Skeletal muscle satellite cell (primary cell): Measurements from ENCODE around the gene ADAM22.
"Not testable (repeated sequence)": the region's sequence is repeated elsewhere in the genome, so short reads cannot be mapped to it uniquely, and the experiment has no call there.

Experiments used
- H3K27me3 ChIP-seq: 2 replicates; pipeline ENCODE4 v1.7.0; 2013; ENCODE audit warnings: low read length; ENCODE audit not compliant: control insufficient read depth, insufficient read depth
- H3K36me3 ChIP-seq: 2 replicates; pipeline ENCODE4 v1.7.0; 2013; ENCODE audit warnings: mild to moderate bottlenecking, control low read depth, low read length; ENCODE audit not compliant: insufficient read depth
- H3K4me1 ChIP-seq: 2 replicates; pipeline ENCODE4 v1.7.0; 2013; ENCODE audit warnings: low read length; ENCODE audit not compliant: control insufficient read depth, insufficient read depth
- H3K4me2 ChIP-seq: 2 replicates; pipeline ENCODE4 v1.7.0; 2013; ENCODE audit warnings: mild to moderate bottlenecking, low read length
- H3K4me3 ChIP-seq: 2 replicates; pipeline ENCODE4 v1.7.0; 2013; ENCODE audit warnings: low read length
- H3K9ac ChIP-seq: 2 replicates; pipeline ENCODE4 v1.7.0; 2013; ENCODE audit warnings: mild to moderate bottlenecking, low read depth, low read length, moderate library complexity
- H3K9me3 ChIP-seq: replicated peaks from 2 replicates; pipeline ENCODE4 v1.7.0; 2013; ENCODE audit warnings: mild to moderate bottlenecking, control low read depth, low read length

Gene ADAM22

GRCh38 chr7:87920578-87920977 lies 13.5 kb upstream of the ADAM22 start:
- Histone ChIP-seq H3K36me3 (no peaks in the 10 kb centered on the region), H3K4me3 (no peak overlapping the region), H3K9me3 (no peaks in the 10 kb centered on the region), H3K9ac (no peak overlapping the region), H3K4me2 (no peak overlapping the region), H3K4me1 (no peaks in the 10 kb centered on the region), H3K27me3 (no peaks in the 10 kb centered on the region)

DNA sequence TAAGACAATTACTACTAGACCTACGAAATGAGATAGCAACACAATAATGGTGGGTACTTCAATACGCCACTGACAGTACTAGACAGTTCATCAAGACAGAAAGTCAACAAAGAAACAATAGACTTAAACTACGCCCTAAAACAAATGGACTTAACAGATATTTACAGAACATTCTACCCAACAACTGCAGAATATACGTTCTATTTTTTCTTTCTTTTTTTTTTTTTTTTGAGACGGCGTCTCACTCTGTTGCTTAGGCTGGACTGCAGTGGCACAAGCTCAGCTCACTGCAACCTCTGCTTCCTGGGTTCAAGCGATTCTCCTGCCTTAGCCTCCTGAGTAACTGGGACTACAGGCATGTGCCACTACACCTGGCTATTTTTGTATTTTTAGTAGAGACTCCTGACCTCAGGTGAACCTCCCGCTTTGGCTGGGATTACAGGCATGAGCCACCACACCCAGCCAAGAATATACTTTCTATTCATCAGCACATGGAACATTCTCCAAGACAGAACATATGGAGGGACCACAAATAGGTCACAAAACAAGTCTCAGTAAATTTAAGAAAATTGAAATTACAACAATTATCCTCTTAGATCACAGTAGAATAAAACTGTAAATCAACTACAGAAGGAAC lies 11.2 kb upstream of the ADAM22 start:
- H3K36me3 ChIP-seq, H3K4me1 ChIP-seq, H3K4me2 ChIP-seq, H3K27me3 ChIP-seq, H3K9ac ChIP-seq, H3K4me3 ChIP-seq, H3K9me3 ChIP-seq: not testable (repeated sequence)

DNA sequence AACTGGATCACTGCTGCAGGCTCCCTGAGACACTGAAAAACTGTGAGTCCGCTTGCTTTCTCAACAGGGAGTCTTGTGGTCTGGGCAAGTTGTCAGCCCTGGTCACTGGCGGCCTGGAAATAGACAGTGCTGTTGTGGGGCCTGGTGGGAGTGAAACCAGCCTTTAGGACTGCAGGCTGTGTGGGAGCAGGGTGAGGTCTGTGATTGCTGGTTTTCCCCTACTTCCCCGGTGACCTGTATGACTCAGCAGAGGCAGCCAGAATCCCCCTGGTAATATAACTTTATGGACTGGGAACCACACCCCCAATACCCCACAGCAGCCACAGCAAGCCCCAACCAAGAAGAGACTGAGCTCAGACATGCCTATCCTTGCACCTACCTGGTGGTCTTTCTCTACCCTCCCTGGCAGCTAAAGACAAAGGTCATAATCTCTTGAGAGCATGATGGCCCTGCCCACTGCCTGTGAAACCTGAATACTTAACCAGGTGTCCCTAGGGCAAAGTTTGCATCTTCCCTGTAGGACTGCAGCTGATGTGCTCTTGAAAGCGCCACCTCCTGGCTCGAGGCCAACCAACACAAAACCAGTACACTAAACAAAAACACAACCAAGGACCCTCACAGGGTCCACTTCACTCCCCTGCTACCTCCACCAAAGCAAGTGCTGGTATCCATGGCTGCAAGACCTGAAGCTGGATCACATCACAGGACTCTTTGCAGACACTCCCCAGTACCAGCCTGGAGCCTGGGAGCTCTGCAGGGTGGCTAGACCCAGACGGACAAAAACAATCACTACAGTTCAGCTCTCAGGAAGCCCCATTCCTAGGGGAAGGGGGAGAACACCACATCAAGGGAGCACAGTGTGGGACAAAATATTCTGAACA lies 7.2 kb upstream of the ADAM22 start:
- H3K9me3 ChIP-seq = no peaks in the 10 kb centered on the region
- no peak overlapping the region for H3K4me2 ChIP-seq
- H3K4me1 ChIP-seq = no peaks in the 10 kb centered on the region
- H3K27me3 ChIP-seq = peaks cover 3% of the 10 kb centered on the region
- H3K9ac ChIP-seq = no peak overlapping the region
- H3K36me3 ChIP-seq = no peaks in the 10 kb centered on the region
- no peak overlapping the region for H3K4me3 ChIP-seq

DNA sequence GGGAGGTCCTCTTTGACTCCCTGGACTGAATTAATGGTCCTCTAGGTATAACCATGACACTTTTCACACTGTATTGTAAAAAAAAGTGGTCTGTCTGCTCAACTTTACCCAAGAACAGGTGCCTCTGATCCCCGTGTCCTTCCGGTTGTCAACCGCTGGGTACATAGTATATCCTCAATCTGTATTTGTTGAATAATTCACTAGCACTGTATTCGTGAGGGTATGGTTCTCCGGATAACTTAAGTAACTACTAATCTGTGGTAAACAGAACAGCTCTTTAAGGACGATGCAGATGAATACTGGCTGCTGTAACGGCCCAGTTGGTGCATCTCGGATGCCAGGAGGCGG lies 472 bp upstream of the ADAM22 start:
- peak overlapping the region; percentile 86 for H3K4me3 ChIP-seq
- peaks cover 9% of the 10 kb centered on the region for H3K4me1 ChIP-seq
- H3K9me3 ChIP-seq = no peaks in the 10 kb centered on the region
- H3K27me3 ChIP-seq = peaks cover 16% of the 10 kb centered on the region
- H3K9ac ChIP-seq = no peak overlapping the region
- H3K4me2 ChIP-seq = peak overlapping the region; percentile 95
- no peaks in the 10 kb centered on the region for H3K36me3 ChIP-seq

DNA sequence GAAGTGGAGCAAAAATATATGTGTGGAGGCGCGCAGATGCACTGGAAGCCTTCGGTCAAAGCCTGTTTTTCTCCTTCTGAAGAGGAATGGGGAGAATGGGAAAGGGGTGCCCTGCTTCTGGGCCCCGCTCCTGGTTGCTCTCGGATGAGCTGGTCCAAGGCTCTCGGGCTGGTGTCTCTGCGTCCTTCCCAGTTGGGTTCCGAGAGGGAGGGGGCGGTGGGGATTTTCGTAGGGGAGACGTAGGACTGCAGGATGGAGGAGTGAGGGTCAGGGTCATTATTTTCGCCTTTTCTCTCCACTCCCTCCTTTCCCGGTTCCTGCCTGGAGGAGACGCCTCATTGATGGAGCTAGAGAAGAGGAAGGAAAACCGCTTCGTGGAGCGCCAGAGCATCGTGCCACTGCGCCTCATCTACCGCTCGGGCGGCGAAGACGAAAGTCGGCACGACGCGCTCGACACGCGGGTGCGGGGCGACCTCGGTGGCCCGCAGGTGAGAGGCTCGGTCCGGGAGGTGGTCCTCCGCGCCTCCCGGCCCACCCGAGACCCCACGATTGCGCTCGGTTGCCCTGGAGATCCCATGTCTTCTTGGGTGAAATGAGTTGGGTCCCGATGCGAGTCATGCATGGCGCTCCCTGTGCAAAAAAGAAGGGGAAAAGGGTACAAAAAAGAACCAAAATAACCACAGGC lies 790 bp downstream of the ADAM22 start:
- peak overlapping the region; percentile 53 for H3K9ac ChIP-seq
- H3K36me3 ChIP-seq = no peaks in the 10 kb centered on the region
- peak overlapping the region; percentile 95 for H3K4me2 ChIP-seq
- no peaks in the 10 kb centered on the region for H3K9me3 ChIP-seq
- H3K4me3 ChIP-seq = peak overlapping the region; percentile 86
- peaks cover 9% of the 10 kb centered on the region for H3K4me1 ChIP-seq
- peaks cover 16% of the 10 kb centered on the region for H3K27me3 ChIP-seq

- no peaks in the 10 kb centered on the region for H3K36me3 ChIP-seq
- no peaks in the 10 kb centered on the region for H3K9me3 ChIP-seq
- H3K4me3 ChIP-seq = peak overlapping the region; percentile 86
- peak overlapping the region; percentile 95 for H3K4me2 ChIP-seq
- H3K4me1 ChIP-seq = peaks cover 9% of the 10 kb centered on the region
- H3K9ac ChIP-seq = no peak overlapping the region
- H3K27me3 ChIP-seq = peaks cover 16% of the 10 kb centered on the region
Measured at GRCh38 chr7:87935384-87935706, 1.3 kb downstream of the ADAM22 start.

GRCh38 chr7:87941138-87941537 lies 7.1 kb downstream of the ADAM22 start:
- Histone ChIP-seq H3K9me3 (no peaks in the 10 kb centered on the region), H3K4me3 (no peak overlapping the region), H3K27me3 (peaks cover 2% of the 10 kb centered on the region), H3K9ac (no peak overlapping the region), H3K4me2 (no peak overlapping the region), H3K36me3 (no peaks in the 10 kb centered on the region), H3K4me1 (no peaks in the 10 kb centered on the region)

GRCh38 chr7:87944547-87944946 lies 10.5 kb downstream of the ADAM22 start:
- Histone ChIP-seq H3K9me3 (no peaks in the 10 kb centered on the region), H3K4me3 (no peak overlapping the region), H3K4me1 (no peaks in the 10 kb centered on the region), H3K27me3 (no peaks in the 10 kb centered on the region), H3K9ac (no peak overlapping the region), H3K4me2 (no peak overlapping the region), H3K36me3 (no peaks in the 10 kb centered on the region)

DNA sequence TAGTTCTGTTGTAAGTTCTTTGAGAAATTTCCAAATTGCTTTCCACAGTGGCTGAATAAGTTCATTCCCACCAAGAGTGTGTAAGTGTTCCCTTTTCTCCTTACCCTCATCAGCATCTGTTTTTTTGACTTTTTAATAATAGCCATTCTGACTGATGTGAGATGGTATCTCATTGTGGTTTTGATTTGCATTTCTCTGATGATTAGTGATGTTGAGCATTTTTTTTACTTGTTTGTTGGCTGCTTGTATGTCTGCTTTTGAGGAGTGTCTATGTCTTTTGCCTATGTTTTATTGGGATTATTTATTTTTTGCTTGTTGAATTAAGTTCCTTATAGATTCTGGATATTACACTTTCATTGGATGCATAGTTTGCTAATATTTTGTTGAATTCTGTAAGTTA lies 11.9 kb downstream of the ADAM22 start:
- H3K9ac ChIP-seq, H3K36me3 ChIP-seq, H3K4me2 ChIP-seq, H3K4me3 ChIP-seq, H3K9me3 ChIP-seq, H3K4me1 ChIP-seq, H3K27me3 ChIP-seq: not testable (repeated sequence)

GRCh38 chr7:87948371-87948770 lies 14.3 kb downstream of the ADAM22 start:
- no peak overlapping the region for H3K4me2 ChIP-seq
- no peak overlapping the region for H3K4me3 ChIP-seq
- no peaks in the 10 kb centered on the region for H3K36me3 ChIP-seq
- no peaks in the 10 kb centered on the region for H3K27me3 ChIP-seq
- H3K9me3 ChIP-seq = no peaks in the 10 kb centered on the region
- H3K4me1 ChIP-seq = no peaks in the 10 kb centered on the region
- H3K9ac ChIP-seq = no peak overlapping the region

DNA sequence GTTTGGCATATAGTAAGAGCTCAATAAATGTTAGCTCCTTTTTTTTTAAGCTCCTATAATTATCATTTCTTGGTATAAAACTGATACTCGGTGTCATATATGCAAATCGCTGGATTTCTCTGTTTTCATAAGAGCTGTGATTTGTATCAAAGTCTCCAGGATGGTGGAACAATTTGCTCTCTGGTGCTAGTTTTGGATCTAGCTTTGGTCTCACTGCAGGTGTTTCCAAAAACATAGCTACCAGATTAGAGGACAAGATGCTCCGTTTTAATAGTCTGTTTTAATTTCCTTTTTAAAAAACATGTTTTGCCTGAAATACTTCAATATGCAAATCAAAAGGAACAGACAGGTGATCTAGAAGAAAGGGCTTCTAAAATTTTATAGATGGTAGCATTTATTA lies 25.3 kb downstream of the ADAM22 start:
- Histone ChIP-seq H3K4me1 (no peaks in the 10 kb centered on the region), H3K9me3 (no peaks in the 10 kb centered on the region), H3K4me2 (no peak overlapping the region), H3K9ac (no peak overlapping the region), H3K36me3 (no peaks in the 10 kb centered on the region), H3K4me3 (no peak overlapping the region), H3K27me3 (no peaks in the 10 kb centered on the region)
